HepG2 (cell line): Measurements from ENCODE around the gene SHISA6. TPM values are rescaled to one million over a fixed set of nuclear protein-coding genes. Genes with fewer than 3 reads are reported as not detected.

Experiments used
- ATAC-seq: fragments of 200-7000 bp; cut with Tn5 transposase; 3 replicates; pipeline ENCODE4 v1.9.1; 2020; ENCODE audit warnings: mild to moderate bottlenecking, moderate library complexity
- BruUV-seq: library from RNA; stranded (reverse); fragments of 400-500 nt; replicated peaks from 2 replicates; lab custom pipeline; 2021; lab: Mats Ljungman, UMichigan
- CTCF ChIA-PET: fragments of 300-600 bp; formaldehyde crosslinking; extraction: SDS; loops from one replicate; lab custom pipeline; 2021; ENCODE audit warnings: low total read pairs, inconsistent platforms, low intra/inter-chr PET ratio; lab: Yijun Ruan, JAX
- POLR2A ChIA-PET: fragments of 350-600 bp; sonication (Branson Sonifier 250); formaldehyde crosslinking; loops from one replicate; lab custom pipeline; 2020; ENCODE audit warnings: antibody characterized with exemption, inconsistent platforms; lab: Yijun Ruan, JAX
- DNase-seq: peaks from one replicate; pipeline ENCODE4 v3.0.0-alpha.2; 2015; ENCODE audit warnings: low spot score
- FAIRE-seq: peaks from 3 replicates; lab custom pipeline; 2011; peaks lifted over from hg19 to GRCh38; lab: Jason Lieb, UNC
- H2AFZ ChIP-seq: one replicate; pipeline ENCODE4 v1.6.1; 2011; ENCODE audit warnings: low read length, inconsistent platforms
- H3K27ac ChIP-seq: fragments of 300-600 bp; 3 replicates; pipeline ENCODE4 v1.8.0; 2011; ENCODE audit warnings: mixed run types, mild to moderate bottlenecking, mixed read lengths, low read length, inconsistent platforms; ENCODE audit not compliant: insufficient read depth; ENCODE audit errors: extremely low read length
- H3K27me3 ChIP-seq, 2 experiments: fragments of 200-600 bp in 1 of 2; 2 replicates in 1 of 2; 3 replicates in 1 of 2; pipeline versions ENCODE4 v1.6.0 to v1.8.0; 2011; ENCODE audit warnings: low read length in 2 of 2, mild to moderate bottlenecking in 2 of 2, moderate library complexity in 2 of 2, inconsistent platforms in 1 of 2; ENCODE audit not compliant: insufficient read depth in 2 of 2, control insufficient read depth in 1 of 2
- H3K36me3 ChIP-seq, 2 experiments: fragments of 200-600 bp in 1 of 2; replicated peaks in 1 of 2; 2 replicates in 1 of 2; 3 replicates in 1 of 2; pipeline versions ENCODE4 v1.5.1 to v1.8.0; 2011; ENCODE audit warnings: low read length in 2 of 2, inconsistent platforms in 1 of 2; ENCODE audit not compliant: insufficient read depth in 2 of 2, control insufficient read depth in 1 of 2
- H3K4me1 ChIP-seq: 2 replicates; pipeline ENCODE4 v1.5.1; 2012; ENCODE audit warnings: low read length, inconsistent platforms; ENCODE audit not compliant: insufficient read depth
- H3K4me2 ChIP-seq: 2 replicates; pipeline ENCODE4 v1.6.0; 2011; ENCODE audit warnings: low read depth, low read length, inconsistent platforms
- H3K4me3 ChIP-seq, 3 experiments: fragments of 200-600 bp in 1 of 3; sonication (generic), shearing (Covaris generic) in 1 of 3; replicated peaks in 1 of 3; 2 replicates each; pipeline ENCODE4 v1.5.1; 2011 to 2016; ENCODE audit warnings: low read length in 3 of 3, inconsistent platforms in 2 of 3, low read depth in 2 of 3, mild to moderate bottlenecking in 2 of 3, control low read depth in 1 of 3, mixed read lengths in 1 of 3; ENCODE audit not compliant: insufficient read depth in 1 of 3
- H3K79me2 ChIP-seq: one replicate; pipeline ENCODE4 v1.6.1; 2011; ENCODE audit warnings: low read length, inconsistent platforms; ENCODE audit not compliant: insufficient read depth
- H3K9ac ChIP-seq: 2 replicates; pipeline ENCODE4 v1.6.0; 2011; ENCODE audit warnings: mild to moderate bottlenecking, low read depth, low read length, inconsistent platforms; ENCODE audit not compliant: insufficient read depth
- H3K9me3 ChIP-seq: 2 replicates; pipeline ENCODE4 v1.5.1; 2012; ENCODE audit warnings: mild to moderate bottlenecking, low read length
- H4K20me1 ChIP-seq: 2 replicates; pipeline ENCODE4 v1.6.0; 2011; ENCODE audit warnings: inconsistent platforms, mild to moderate bottlenecking, low read length, moderate library complexity; ENCODE audit not compliant: insufficient read depth
- ARID2 ChIP-seq: sonication (generic); formaldehyde crosslinking; IDR thresholded peaks from 2 replicates; pipeline ENCODE4 v1.8.1; 2022; ENCODE audit warnings: mild to moderate bottlenecking, missing genetic modification reagents, borderline replicate concordance
- EEA1 ChIP-seq: sonication (generic); formaldehyde crosslinking; IDR thresholded peaks from 2 replicates; pipeline ENCODE4 v1.5.1; 2020; ENCODE audit warnings: mild to moderate bottlenecking, missing genetic modification reagents, borderline replicate concordance
- ELF1 ChIP-seq: sonication (generic); formaldehyde crosslinking; IDR thresholded peaks from 2 replicates; pipeline ENCODE4 v1.4.0; 2020; ENCODE audit warnings: missing genetic modification reagents
- KAT2B ChIP-seq: fragments of 150-350 bp; IDR thresholded peaks from 2 replicates; pipeline ENCODE4 v1.6.1; 2014; ENCODE audit warnings: low read depth, low read length, borderline replicate concordance
- RARG ChIP-seq: sonication (generic); formaldehyde crosslinking; IDR thresholded peaks from 2 replicates; pipeline ENCODE4 v1.4.0; 2020; ENCODE audit warnings: low read depth, mild to moderate bottlenecking, missing genetic modification reagents
- TP53 ChIP-seq: sonication (generic); formaldehyde crosslinking; conservative IDR thresholded peaks from 2 replicates; pipeline ENCODE4 v1.4.0; 2020; ENCODE audit warnings: missing genetic modification reagents
- ZNF230 ChIP-seq: sonication (generic); formaldehyde crosslinking; IDR thresholded peaks from 2 replicates; pipeline ENCODE4 v1.4.0; 2020; ENCODE audit warnings: mild to moderate bottlenecking, missing genetic modification reagents
- ZNF569 ChIP-seq: sonication (generic); formaldehyde crosslinking; IDR thresholded peaks from 2 replicates; pipeline ENCODE4 v1.5.0; 2020; ENCODE audit warnings: mild to moderate bottlenecking, missing genetic modification reagents, moderate library complexity, borderline replicate concordance
- ZNF639 ChIP-seq: conservative IDR thresholded peaks from 2 replicates; pipeline ENCODE4 v1.6.1; 2018; ENCODE audit warnings: missing genetic modification reagents
- ZNF687 ChIP-seq: sonication (generic); formaldehyde crosslinking; IDR thresholded peaks from 2 replicates; pipeline ENCODE4 v1.5.1; 2020; ENCODE audit warnings: mild to moderate bottlenecking, missing genetic modification reagents, moderate library complexity
- ZSCAN29 ChIP-seq: sonication (generic); formaldehyde crosslinking; conservative IDR thresholded peaks from 2 replicates; pipeline ENCODE4 v1.4.0; 2020; ENCODE audit warnings: mild to moderate bottlenecking, missing genetic modification reagents
- WGBS: methylation state at CpG from one replicate; pipeline ENCODE4 v1.1.6; 2017; ENCODE audit warnings: low lambda C conversion rate; 5-methylcytosine and 5-hydroxymethylcytosine counted together
- in situ Hi-C: cut with HindIII; loops from 2 replicates; pipeline ENCODE4 v1.10.0; 2017; ENCODE audit warnings: low pct_unique_long_range_greater_than_20kb; ENCODE audit not compliant: extremely low pct_ligation_motif_present
- intact Hi-C: fragments of 100-400 bp; cut with micrococcal nuclease; formaldehyde crosslinking; loops from one replicate; pipeline ENCODE4 v1.10.0; 2022; ENCODE audit not compliant: unreplicated experiment
- polyA plus RNA-seq, 8 experiments: library from polyadenylated mRNA; depleted of rRNA in 3 of 8; stranded (reverse) in 7 of 8; unstranded in 1 of 8; fragments of >200 nt; fragmentation: Illumina TruSeq in 4 of 8; extraction: Trizol in 4 of 8; gene quantifications; 2 replicates each; pipeline versions ENCODE4 v1.2.1 to v1.2.3, GENCODE V29; 2011 to 2016; ENCODE audit warnings: low read depth in 4 of 8, missing spikeins in 1 of 8, mixed read lengths in 1 of 8; ENCODE audit not compliant: insufficient read depth in 1 of 8
- total RNA-seq, 5 experiments: library from RNA; depleted of rRNA; stranded (reverse); fragments of >200 nt; fragmentation: Illumina TruSeq; extraction: Trizol; gene quantifications; 2 replicates each; pipeline ENCODE4 v1.2.3, GENCODE V29; 2016; ENCODE audit warnings: low read depth in 1 of 5

SHISA6 gene
- total and polyA plus RNA-seq, 2 of the 13 experiments (the other 11 are each of a cell fraction or from before 2014, with no cell fraction given): not detected

GRCh38 chr17:11561281-11561680 lies 320.3 kb downstream of the SHISA6 start:
- intact Hi-C loops (no loop called here), in situ Hi-C loops (no loop called here)
- TF ChIP-seq ZSCAN29 (no peak), ARID2 (no peak), TP53 (CRISPR knock-in tag) (no peak), ELF1 (CRISPR knock-in tag) (no peak), ZNF639 (no peak), EEA1 (CRISPR knock-in tag) (no peak), KAT2B (no peak)
- 8% methylated on average over 1 of the region's 1 CpG for WGBS
- Histone ChIP-seq H3K36me3 (no peaks in the 10 kb centered on the region), H2AFZ (no peak overlapping the region), H3K4me3 (no peak overlapping the region), H3K4me2 (no peak overlapping the region), H3K79me2 (no peaks in the 10 kb centered on the region), H4K20me1 (no peaks in the 10 kb centered on the region), H3K27me3 (0 out of 5 replicates have a peak, but pooled peaks cover 0 to 3% of the 10 kb centered on the region in 2 experiments), H3K27ac (no peak overlapping the region), H3K9ac (no peak overlapping the region), H3K4me1 (no peaks in the 10 kb centered on the region), H3K9me3 (no peaks in the 10 kb centered on the region)
- ChIA-PET CTCF (no interaction called here), POLR2A (no interaction called here)
- no TSS peak for BruUV-seq
- FAIRE-seq (no peak), ATAC-seq (no peak), DNase-seq (no peak)

- POLR2A ChIA-PET: no interaction called here
- no peak for DNase-seq
- Histone ChIP-seq H3K4me1 (no peaks in the 10 kb centered on the region), H2AFZ (no peak overlapping the region), H3K36me3 (no peaks in the 10 kb centered on the region)
- no TSS peak for BruUV-seq
- TF ChIP-seq RARG (CRISPR knock-in tag) (no peak), ZNF569 (CRISPR knock-in tag) (no peak), ZNF230 (CRISPR knock-in tag) (no peak), ZNF687 (CRISPR knock-in tag) (no peak)
- TF ChIP-seq, all 625 proteins: peak for 0
- Histone ChIP-seq H3K9me3 (no peaks in the 10 kb centered on the region), H3K27me3 (0 out of 5 replicates have a peak, but pooled peaks cover 0 to 3% of the 10 kb centered on the region in 2 experiments), H4K20me1 (no peaks in the 10 kb centered on the region), H3K27ac (no peak overlapping the region), H3K4me3 (no peak overlapping the region), H3K4me2 (no peak overlapping the region), H3K9ac (no peak overlapping the region), H3K79me2 (no peaks in the 10 kb centered on the region)
- ATAC-seq (no peak), FAIRE-seq (no peak)
- CTCF ChIA-PET: no interaction called here
- intact Hi-C loops (no loop called here), in situ Hi-C loops (no loop called here)
- 0% methylated on average over 2 of the region's 2 CpGs for WGBS
Observed at GRCh38 chr17:11561702-11562101, 320.7 kb downstream of the SHISA6 start.
